Germinal center (tissue), 1 donor: Measurements from ENCODE around the gene MIGA2.
A peak's percentile ranks its signal among the peaks of the same experiment; 100 is the strongest.

Source experiments
- DNase-seq: peaks from one replicate; pipeline ENCODE4 v3.0.0; 2012; ENCODE audit warnings: mixed read lengths, low spot score

Gene MIGA2

DNA sequence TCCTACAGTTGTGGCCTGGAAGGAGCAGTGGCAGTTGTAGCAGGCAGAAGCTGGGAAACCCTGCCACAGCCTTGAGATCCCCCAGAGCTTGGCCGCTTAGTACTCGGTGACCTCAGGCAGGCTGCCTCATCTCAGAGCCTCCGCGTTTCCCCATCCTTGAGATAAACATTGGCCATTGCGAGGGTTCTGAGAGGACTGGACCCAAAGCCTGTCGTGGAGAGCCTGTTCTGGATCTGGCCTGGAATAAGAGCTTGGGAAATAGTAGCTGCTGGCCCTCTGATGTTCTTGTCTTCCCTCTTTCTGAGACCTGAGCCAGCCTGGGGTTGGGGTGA is 1.3 kb downstream of the MIGA2 start:
- no peak for DNase-seq

GRCh38 chr9:129038109-129038852 is 1.9 kb downstream of the MIGA2 start:
- DNase-seq, result no peak

GRCh38 chr9:129040113-129040643 is 3.8 kb downstream of the MIGA2 start:
- DNase-seq, result no peak

- DNase-seq, result no peak
Measured at GRCh38 chr9:129042016-129042415, 5.6 kb downstream of the MIGA2 start.

DNA sequence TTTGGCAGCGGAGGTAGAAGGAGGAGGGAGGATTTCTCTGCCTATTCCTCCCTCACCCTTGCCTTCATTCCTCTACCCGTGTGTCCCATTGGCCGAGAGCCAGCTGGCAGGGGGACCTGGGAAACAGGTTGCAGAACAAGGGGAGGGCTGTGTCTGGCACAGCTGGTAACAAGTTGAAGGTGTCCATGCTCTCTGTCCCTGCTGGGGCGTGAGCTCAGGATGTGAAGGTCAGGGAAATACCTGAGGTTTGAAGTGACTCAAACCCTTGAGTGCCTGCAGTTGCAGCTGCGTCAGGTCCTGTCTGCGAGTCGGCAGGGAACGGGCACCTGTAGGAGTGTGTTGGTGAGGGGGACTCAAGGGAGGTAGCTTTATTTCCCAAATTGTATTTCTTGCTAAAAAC is 16.2 kb downstream of the MIGA2 start:
- DNase-seq, result no peak

DNA sequence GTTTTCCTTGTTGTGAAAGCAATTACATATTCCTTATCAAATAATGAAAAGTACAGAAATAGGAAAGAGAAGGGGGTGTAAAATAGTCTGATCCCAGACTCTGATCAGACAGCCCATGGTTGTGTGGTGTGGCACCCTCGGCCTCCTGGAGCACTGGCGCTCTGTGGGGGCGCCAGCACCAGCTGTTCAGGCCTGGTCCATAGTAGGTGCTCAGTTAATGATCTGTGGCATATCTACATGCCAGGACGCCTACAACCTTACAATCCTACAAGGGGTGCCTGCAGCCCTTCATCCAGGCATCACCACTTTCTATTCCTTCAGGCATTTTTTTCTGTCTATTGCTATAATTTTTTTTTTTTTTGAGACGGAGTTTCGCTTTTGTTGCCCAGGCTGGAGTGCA is 16.6 kb downstream of the MIGA2 start:
- DNase-seq, result no peak

- no peak for DNase-seq
Measured at GRCh38 chr9:129054163-129054851, 17.9 kb downstream of the MIGA2 start.

DNA sequence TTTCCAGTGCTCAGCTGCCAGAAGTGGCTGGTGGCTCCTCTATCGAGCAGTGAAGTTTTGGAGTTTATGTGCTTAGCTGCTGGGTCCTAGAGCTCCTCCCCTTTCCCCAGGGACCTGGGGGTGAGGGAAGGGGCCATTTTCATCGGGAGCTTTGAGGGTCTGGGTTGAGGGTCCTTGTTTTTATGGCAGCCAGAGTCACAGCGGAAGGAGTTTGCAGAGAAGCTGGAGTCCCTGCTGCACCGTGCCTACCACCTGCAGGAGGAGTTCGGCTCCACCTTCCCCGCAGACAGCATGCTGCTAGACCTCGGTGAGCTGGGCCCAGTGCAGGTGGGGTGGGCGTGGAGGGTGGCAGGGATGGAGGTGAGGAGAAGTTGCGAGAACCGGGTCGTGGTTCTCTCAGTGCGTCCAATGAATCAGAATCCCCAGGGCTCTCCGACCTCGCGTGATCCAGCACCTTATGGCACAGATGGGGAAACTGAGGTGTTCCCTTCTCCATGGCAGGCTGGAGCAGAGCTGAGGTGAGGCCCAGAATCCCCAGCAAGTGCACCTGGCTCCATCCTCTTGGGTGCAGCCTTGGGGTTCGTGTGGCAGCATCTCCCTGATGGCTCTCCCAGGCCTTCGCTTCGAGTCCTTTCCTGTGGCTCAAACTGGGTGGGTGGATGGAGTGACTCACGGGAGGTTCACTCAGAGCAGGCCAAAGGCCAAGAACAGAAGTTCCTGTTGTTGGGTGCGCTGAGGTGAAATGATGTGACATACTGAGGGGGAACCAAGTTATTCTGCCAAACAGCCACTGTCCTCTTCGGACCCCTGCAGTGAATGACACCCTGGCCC is 22.8 kb downstream of the MIGA2 start:
- DNase-seq, result no peak

GRCh38 chr9:129059796-129060785 is 23.7 kb downstream of the MIGA2 start:
- DNase-seq, result no peak

GRCh38 chr9:129060991-129061390 is 24.6 kb downstream of the MIGA2 start:
- DNase-seq, result no peak

DNA sequence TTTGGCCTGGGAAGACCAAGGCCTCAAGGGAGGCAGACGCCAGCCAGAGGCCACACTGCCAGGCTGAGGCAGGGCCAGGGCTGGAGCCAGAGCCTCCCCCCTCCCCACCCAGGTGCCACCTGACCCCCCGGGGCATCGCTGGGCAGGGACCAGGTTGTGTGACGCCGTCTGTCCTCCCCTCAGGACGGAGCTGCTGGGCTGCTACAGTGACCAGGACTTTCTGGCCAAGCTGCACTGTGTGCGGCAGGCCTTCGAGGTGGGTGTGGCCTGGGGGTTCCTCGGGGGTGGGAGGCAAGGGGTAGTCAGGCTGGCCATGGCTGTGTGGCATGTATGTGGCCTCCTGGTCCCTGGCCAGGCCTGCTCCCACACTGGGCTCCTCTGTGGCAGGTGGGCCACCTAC is 26.6 kb downstream of the MIGA2 start:
- no peak for DNase-seq

GRCh38 chr9:129064499-129064908 is 28.1 kb downstream of the MIGA2 start:
- DNase-seq, result no peak

DNA sequence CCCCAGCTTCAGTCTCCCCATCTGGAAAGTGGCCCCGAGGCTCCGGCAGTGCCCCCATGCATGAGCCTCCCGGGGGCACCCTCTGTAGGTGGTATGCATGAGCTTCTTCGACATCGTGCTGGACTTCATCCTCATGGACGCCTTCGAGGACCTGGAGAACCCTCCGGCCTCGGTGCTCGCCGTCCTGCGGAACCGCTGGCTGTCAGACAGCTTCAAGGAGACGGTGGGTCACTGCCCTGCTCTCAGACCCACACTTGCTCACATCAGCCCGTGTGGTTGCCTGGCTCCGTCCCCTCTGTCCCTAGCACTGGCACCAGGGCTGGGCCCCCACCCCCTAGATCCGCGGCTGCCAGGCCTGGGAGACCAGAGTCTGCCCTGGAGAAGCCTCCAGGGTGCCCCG is 31.7 kb downstream of the MIGA2 start:
- no peak for DNase-seq

DNA sequence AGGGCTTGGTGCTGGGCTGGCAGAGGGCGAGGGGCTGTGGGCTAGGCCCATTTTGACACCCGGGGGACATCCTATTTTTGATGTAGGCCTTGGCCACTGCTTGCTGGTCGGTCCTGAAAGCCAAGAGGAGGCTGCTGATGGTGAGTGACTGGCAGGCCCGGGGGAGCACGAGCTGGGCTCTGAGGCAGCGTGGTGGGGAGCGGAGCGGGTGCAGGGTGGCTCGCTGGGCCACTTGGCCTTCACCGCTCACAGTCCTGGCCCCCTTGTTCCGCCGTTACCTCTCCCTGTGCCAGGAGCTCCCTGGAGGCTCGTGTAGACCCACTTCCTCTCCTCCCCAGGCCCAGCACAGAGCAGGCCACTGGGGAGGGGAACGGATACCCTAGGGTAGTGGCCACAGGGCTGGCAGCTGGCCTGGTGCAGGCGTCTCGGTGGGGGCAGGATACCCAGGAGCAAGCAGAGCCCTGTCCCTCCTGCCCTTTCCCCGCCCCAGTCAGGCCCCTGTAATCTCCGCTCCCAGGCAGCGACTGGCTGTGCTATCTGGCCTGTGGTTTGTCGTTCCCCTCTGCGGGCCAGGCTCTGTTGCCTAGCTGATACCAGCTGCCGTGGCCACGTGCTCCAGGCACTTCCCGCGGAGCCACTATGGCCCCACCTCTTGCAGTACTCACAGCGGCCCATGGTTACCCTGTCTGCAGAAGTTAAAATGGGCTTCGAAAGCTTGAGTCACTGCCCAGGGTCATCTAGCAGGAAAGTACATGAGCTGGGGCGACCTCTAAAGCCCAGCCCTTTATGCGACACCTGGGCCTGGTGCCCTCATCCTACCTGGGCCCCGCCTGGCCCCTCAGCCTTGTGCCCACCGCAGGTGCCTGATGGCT is 32.8 kb downstream of the MIGA2 start:
- peak; percentile 65 for DNase-seq

- no peak for DNase-seq
Measured at GRCh38 chr9:129069862-129070641, 33.6 kb downstream of the MIGA2 start.

DNA sequence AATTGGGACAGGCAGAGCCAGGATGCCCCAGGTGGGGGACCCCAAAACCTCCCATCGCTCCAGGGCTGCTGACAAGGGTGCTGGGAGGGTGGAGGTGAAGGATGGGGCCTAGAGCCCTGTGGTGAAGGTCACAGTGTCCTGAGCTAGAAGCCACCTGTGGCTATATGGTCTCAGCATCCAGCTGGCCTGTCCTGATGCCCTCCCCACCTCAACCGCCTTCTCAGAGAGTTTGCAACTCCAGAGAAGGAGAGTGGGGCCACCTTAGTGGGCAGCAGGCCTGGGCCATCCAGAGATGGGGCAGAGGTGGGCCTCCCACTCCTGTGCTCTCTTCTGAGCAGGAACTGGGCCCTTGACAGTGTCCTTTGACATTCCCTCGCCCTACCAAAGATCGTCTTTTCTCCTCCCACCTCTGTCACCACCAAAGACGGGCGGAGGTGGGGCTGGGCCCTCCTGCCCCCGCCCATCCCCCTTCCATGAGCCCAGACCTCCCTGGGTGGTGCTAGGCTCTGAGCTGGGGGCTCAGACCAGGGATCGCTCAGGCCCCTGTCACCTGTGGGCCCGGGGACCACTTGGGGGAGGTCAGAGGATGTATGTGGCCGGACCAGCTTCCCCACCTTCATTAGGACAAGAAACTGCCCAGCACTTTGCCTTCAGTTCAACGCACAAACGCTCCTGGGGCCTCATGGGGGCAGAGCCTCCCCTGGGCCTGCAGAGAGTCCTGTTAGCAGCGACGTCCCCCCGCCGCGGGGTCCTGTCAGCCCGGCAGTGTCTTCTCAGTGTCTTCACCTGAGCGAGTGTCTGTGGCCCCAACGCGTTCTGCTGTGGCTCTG is 34.5 kb downstream of the MIGA2 start:
- DNase-seq, result no peak

GRCh38 chr9:129071526-129072126 is 35.2 kb downstream of the MIGA2 start:
- DNase-seq, result no peak

DNA sequence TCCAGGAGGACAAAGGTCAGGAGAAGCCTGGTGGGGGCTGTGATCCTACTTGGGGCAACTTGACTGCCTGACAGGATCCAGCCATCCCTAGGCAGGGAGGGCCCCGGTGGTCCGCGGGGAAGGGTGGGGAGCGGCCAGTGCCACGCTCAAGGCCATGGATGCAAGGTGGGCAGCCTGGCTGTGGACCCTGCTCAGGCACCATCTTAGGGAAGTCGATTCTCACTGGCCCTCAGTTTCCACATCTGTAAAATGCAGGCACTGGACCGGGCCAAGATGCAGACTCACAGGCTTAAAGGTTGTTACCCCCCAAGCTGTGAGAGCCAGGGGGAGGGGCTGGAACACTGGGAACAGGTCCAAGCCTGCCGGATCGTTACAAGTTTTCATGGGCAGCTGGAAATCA is 35.7 kb downstream of the MIGA2 start:
- DNase-seq, result no peak
